Pons (tissue), 1 donor: ENCODE data around the gene SLC2A5.

ENCODE experiments used
- DNase-seq: peaks from one replicate; pipeline ENCODE4 v3.0.0-alpha.2; 2016; ENCODE audit warnings: low spot score

Gene SLC2A5

DNA sequence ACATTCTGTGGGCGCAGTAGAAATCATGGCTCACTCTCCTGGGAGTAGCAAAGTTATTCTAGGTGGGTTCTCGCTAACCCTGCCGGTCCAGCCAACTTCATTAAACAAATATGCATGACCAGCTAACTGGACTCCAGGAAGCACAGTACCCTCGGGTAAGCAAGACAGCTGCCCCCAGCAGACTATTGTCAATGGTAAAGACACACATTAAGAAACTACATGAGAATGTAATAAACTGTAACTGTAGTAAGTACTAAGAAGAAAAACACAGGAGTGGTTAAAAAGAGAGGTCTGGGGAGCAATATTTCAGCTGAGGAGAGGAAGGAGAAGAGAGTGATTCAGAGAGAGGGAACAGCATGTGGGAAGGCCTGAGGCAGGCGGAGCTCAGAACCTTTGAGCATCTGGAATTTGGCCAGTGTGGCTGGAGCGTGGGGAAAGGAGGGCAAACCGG, 7.4 kb downstream of the SLC2A5 start:
- DNase-seq, result no peak

DNA sequence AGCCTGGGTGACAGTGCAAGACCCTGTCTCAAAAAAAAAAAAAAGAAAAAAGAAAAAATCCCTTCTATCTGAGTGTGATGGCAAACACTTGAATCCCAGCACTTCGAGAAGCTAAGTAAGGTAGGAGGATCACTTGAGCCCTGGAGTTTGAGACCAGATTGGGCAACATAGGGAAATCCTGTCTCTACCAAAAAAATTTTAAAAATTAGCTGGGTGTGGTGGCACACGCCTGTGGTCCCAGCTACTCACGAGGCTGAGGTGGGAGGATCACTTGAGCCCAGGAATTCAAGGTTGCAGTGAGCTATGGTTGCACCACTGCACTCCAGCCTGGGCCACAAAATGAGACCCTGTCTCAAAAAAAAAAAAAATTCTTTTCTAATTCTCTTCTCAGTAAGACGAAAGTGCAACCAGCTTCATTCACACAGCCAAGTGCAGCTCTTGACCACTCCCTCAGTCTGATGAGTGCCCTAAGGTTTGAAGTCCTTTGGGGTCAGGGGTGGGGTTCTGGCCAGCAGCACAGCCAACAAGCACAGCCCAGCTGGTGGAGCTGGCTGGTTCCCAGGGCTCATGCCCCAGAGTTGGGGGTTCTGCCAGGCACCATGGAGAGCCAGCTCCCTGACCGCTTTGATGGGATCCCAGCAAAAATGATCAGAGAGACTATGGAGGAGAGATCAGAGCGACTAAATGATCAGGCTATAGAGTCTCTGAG, 8.0 kb downstream of the SLC2A5 start:
- no peak for DNase-seq

DNA sequence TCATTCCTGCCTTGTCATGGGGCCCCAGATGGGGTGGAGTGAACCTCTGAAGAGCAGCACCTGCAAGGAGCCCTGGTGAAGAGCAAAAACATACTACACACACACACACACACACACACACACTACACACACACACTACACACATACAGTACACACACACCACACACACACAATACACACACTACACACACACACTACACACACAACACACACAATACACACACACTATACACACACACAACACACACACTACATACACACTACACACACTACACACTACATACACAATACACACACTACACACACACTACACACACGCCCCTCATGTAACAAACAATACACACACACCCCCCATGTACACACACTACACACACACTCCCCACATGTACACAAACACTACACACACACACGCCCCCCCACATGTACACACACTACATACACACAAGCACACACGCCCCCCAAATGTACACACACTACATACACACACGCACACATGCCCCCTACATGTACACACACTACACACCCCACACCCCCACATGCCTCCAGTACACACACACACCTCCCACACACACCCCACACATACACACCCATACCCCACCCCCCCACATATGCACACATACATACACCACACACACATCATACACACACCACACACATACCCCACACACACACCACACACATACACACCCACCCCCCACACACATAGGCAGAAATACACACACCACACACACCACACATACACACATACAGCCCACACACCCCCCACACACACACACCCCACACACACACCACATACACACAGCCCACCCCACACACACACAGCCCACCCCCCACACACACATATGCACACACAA, 9.3 kb downstream of the SLC2A5 start:
- DNase-seq, result no peak

- no peak for DNase-seq
Measured at GRCh38 chr1:9058465-9058864, 11.0 kb downstream of the SLC2A5 start.

DNA sequence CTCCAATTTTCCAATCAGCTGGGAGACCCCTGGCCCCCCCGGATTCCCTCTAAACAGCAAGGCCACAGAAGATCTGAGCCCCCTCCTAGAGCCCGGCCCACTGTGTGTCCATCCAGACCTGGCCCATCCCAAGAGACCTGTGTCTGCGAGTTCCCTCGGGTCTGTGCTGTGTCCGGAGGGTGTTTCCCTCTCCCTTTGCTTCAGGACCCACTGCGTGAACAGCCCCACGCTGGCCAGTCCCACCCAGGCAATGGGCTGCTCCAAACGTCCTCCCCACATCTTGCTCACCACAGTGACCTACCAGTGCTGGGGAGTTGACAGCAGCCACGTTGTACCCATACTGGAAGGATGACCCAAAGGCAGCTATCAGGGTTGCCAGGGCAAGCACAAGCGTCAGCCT, 11.6 kb downstream of the SLC2A5 start:
- DNase-seq, result no peak

DNA sequence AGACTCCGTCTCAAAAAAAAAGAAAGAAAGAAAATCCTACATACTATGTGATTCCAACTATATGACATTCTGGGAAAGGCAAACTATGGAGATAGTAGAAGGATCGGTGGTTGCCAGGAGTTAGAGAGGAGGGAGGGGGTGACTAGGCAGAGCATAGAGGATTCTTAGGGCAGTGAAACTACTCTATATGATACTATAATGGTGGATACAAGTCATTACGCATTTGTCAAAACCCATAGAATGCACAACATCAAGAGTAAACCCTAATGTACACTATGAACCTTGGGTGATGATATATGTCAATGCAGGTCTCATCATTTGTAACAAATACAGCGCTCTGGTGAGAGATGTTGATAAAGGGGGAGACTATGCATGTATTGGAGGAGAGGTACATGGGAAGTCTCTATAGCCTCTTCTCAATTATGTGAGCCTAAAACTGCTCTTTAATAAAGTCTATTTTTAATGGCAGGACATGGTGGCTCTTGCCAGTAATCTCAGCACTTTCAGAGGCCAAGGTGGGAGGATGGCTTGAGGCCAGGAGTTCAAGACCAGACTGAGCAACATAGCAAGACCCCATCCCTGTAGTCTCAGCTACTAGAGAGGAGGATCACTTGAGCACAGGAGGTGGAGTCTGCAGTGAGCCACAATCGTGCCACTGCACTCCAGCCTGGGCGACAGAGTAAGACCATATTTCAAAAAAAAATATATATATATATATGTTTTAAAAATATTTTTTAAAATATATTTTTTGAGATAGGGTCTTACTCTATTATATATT, 17.0 kb downstream of the SLC2A5 start:
- DNase-seq, result no peak

DNA sequence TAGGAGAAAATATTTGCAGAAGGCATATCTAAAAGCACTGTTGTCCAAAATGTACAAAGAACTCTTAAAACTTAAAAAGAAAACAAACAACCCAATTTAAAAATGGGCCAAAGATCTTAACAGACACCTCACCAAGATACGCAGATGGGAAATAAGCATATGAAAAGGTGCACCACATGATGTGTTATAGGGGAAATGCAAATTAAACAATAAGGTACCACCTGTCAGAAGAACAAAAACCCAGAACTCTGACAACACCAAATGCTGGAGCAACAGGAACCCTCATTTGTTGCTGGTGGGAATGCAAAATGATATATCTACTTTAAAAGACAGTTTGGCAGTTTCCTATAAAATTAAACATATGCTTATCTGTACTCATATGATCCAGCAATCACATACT, 18.1 kb downstream of the SLC2A5 start:
- DNase-seq, result no peak

GRCh38 chr1:9050803-9051202, 18.6 kb downstream of the SLC2A5 start:
- no peak for DNase-seq

- no peak for DNase-seq
Measured at GRCh38 chr1:9048551-9048950, 20.9 kb downstream of the SLC2A5 start.

DNA sequence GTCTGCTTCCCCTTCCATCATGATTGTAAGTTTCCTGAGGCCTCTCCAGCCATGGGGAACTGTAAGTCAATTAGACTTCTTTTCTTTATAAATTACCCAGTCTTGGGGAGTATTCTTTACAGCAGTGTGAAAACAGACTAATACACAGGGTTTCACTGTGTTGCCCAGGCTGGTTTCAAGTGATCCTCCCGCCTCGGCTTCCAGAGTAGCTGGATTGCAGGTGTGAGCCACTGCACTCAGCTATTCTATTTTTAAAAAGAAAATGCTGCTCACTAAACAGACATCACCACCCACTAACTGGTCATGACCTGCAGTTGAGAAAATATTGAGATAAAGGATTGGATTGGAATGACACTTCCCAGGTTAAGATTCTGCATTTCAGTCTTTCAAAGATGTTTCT, 22.4 kb downstream of the SLC2A5 start:
- no peak for DNase-seq

DNA sequence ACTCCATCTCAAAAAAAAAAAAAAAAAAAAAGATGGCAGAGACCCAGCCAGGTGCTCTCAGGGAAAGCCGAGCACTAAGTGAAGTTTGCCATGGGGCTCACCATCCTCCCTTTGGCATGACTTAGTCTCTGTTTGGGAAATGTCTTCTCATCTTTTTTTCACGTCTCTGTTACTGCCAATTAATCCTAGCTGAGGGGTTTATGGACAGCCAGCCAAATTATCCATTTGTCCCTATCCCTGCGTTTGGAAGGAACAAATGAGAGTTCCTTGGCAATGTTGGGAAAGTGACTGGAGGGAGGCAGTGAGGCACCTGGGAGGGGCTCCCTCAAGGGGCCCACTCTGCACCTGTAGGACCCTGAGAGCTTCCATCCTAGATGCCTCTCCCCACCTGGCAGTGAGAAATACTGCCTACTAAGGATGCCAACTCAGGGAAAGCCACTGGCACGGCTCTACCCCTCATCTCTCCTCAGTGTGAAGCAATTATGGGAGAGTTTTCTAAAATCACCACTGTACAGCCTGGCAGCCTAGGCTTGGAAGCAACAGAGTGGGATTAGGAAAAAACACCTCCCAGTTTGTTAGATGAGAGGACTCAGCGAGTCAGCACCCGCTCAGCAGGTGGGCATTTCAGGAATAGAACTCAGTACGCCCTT, 23.4 kb downstream of the SLC2A5 start:
- DNase-seq, result no peak

DNA sequence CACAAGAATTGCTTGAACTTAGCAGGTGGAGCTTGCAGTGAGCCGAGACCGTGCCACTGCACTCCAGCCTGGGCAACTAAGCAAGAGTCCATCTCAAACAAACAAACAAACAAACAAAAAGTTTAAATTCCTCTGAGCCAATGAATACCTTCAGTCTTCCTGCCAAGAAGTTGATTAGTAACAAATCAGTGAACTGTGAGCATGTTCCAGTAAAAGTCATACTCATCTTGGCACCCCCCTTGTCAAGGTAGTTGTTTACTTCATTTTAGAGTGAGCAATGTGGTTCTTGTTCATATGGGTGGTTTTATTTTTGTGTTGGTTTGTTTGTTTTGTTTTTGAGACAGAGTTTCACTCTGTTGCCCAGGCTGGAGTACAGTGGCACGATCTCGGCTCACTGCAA, 25.2 kb downstream of the SLC2A5 start:
- no peak for DNase-seq

GRCh38 chr1:9042272-9042671, 27.2 kb downstream of the SLC2A5 start:
- DNase-seq, result no peak

DNA sequence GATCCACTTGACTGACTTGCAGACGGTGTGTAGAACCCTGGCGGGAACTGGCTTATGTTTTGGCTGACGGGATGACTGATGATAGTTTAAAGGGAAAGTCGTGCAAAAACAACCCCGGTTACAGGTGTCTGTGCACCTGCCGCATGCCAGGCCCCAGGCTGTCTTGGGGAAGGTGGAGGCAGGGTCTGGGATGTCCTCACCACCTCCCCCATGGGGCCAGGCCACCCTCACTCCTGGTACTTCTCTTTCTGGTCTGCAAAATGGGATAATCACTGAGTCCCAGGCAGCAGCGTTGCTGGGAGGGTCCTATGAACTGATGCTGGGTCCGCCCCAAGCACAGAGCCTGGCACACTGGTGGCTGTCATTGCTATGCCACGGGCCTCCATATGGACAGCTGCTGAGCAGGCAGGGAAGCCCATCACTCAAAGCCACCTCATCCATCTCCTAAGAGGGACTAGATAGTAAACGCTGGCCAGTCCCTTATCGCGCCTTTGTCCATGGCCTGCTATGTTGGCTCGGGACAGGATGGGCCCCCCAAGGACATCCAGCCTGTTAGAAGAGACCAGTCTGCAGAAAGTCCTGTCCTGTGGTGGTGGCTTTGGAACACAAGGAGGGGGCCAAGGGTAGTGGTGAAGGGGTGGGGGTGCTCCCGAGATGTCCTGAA, 28.2 kb downstream of the SLC2A5 start:
- DNase-seq, result no peak

DNA sequence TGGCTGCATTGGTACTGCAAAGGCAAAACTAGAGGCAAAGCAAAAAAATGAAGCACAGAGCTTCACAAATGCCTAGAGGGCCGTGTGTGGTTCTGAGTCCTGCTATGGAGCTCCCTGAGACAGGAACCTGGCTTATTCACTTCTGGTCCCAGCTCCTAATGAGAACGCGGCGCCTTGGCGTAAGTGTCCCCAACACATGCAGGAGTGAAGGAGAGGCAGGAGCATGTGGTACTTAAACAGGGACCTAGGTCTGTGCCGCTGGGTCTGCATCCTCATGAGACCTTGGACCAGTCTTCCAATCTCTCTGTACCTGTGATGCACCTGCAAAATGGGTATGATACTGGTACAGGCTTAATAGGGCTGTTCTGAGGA, 28.8 kb downstream of the SLC2A5 start:
- no peak for DNase-seq

GRCh38 chr1:9039761-9040658, 29.4 kb downstream of the SLC2A5 start:
- no peak for DNase-seq

DNA sequence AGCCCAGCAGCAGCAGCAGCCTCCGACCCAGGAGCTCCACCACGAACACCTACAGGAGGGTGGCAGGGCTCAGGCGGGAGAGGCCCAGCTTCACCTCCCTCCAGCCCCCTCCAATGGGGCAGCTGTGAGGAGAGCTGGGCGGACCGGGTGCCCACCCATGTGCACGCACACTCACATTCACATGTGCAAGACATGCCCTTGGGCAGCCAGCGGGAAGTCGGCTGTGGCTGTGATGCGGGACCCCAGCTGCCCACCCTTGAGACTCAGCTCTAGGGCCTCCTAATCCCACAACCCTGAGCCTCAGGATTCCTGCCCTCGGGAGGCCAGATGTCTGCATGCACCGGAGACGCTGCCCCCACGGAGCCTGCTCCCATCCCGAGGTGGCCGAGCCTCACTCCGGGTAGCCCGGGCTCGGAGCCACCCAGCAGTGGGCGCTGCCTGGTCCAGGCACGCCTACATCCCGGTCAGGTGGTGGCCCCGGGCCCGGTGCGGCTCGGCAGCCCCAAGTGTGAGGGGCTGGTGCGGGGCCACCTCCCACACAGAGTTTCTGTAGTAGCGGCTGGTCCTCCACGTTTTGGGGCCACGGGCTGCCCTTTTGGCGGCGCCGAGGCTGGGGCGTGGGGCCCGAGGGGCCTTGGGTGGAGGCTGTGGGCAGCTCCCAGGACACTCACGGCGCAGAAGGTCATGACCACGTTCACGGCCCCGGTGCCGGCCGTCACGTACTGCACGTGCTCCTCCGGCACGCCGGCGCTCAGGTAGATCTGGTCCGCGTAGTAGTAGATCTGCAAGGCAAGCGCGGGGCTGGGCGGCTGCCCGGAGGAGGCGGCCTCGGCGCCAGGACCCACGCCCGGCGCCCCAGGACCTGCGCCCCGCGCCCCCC, 30.3 kb downstream of the SLC2A5 start:
- DNase-seq, result no peak

DNA sequence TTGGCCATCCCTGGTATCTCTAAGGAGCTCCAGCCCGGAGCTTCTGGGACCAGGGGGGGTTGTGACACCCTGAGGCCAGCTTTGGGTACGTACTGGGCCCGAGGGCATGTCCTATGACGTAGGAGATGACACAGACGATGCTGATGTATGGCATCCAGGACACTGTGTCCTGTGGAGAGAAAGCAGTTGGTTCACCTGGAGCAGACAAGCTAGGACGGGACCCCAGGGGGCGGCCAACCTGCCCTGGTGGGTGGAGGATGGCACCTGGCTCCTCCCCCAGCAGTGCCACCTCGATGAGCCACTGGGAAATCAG, 31.1 kb downstream of the SLC2A5 start:
- no peak for DNase-seq

DNA sequence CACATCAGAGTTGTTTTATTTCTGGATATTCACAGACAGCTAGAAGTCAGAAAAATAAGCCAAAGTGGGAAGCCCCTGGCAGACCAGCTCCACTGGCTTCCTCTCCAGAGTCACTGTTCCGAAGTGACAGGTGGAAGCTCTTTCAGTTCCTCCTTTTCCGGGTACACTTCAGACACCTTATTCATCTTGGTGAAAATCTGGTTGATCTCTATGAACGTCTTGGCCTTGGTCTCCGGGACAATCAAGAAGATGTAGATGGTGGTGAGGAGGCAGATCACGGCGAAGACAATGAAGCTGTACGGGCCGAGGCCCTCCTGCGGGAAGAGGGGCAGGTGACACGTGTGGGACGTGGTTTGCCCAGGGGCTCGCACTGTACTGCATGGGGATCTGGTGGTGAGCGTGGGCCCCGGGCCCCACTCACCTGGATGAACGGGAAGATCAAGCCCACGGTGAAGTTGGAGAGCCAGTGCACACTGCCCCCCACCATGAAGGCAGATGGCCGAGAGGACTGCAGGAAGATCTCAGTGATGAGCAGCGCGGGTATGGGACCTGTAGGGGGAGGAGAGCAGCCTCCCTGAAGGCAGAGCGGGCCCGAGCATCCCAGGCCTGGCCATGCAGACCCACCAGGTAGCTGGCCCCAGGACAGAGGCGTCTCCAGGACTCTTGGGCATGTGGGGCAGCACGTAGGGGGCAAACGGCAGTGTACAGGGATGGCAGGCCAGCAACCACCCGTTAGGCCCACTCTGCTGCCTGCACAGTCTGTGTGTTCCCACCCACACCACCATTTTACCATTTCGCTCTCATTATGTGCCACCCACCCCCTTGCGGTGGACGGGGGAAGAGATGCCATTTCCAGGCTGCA, 31.7 kb downstream of the SLC2A5 start:
- no peak for DNase-seq
